ENCODE results near the gene CDK16.

CDK16 gene

DNA sequence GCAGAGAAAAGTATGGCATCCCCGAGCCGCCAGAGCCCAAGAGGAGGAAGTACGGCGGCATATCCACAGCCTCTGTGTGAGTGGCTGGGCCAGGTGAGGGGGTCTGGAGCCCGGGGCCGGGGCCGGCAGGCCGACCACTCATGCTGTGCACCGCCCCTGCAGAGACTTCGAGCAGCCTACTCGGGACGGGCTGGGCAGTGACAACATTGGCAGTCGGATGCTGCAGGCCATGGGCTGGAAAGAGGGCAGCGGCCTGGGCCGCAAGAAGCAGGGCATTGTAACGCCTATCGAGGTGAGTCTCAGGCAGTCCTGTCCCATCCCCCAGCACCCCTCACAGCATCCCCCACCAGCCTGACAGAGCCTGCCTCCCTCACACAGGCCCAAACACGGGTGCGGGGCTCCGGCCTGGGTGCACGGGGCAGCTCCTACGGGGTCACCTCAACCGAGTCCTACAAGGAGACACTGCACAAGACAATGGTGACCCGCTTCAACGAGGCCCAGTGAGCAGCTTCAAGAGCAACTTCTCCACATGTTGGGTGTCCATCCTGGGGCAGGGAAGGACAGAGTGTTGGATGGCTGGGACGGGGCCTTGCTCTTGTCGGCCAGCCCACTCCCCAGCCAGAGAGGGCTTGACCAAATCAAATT lies 32.3 kb upstream of the CDK16 start:
- DNase-seq: no peak

- DNase-seq: no peak
Observed at GRCh38 chrX:47187106-47187677, 31.3 kb upstream of the CDK16 start.

- no peak for DNase-seq
Observed at GRCh38 chrX:47189906-47190305, 28.6 kb upstream of the CDK16 start.

DNA sequence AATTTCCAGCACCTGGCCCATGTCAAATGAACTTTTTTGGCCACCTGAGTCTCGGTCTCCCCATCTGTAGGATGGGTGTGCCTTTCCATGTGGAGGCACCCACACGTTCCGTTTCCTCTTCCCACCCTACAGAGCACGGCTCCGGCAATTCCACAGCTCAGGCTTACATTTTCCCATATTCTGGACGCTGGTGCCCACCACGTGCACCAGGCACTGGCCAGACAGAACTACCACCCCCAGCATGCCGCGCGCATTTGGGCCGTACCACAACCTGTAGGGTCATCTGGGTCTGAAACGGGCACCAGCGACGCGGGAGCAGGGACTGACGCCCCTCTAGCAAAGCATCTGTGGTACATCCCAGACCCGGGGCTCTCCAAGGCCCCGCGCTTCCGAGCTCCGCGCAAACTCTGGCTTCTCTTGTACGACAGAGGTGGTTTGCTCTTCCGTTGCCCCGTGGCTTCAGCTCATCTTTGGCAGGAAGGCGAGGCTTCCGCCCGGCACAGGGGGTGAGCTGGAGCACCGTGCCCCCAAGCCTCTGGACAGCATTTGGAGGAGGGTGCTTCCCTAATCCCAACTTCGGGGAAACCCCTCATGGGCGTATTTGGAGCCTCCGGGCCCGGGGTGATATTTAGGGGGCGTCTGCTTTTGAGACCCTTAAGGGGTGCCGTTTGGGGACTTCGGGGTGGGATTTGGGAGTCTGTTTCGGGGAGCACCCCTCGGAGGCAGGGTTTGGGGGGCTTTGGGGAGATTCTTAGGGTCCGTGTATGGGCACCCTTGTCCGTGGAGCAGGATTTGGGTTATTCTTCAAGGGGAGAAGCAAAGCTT lies 27.8 kb upstream of the CDK16 start:
- peak; percentile 89 for DNase-seq

GRCh38 chrX:47191331-47191730 lies 27.1 kb upstream of the CDK16 start:
- DNase-seq: peak; percentile 55

- DNase-seq: no peak
Observed at GRCh38 chrX:47191806-47192401, 26.6 kb upstream of the CDK16 start.

DNA sequence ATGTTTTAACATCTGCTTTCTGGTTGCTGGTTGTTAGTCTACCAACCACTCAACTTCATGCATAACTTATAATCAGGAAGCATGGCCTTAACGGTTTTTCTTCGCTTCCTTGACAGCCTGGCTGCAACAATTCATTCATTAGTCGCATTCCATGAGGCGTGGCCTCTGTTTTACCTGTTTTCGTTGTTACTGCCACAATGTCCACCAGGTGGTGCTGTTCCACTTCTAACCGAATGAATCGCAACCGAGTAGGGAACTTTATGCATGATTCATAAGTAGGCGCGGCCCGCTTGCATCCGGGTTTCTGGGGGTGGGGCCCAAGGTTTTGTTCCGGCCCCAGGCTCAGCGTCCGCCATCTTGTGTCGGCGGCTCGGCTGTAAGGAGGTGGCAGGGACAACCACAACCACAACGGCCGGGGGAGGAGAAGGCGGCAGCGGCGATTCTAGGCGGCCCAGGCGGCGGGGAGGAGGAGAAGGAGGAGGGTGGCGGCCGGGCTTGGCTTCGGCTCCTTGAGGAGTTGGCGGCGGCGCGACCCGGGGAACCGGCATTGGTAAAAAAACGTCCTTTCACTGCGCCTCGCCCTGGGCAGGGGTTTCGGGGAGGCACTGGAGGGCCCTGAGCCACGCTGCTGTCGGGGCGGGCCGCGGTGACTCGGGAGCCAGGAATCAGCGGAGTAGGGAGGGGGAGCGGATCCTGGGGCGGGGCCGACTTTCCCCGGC lies 24.8 kb upstream of the CDK16 start, which contains the start of gene UBA1:
Gene UBA1 (plus strand): TSS at position 355 of the 719 bp plus-strand sequence. CDS start 4,974 bp downstream, outside the sequence.
- peak; percentile 95 for DNase-seq

DNA sequence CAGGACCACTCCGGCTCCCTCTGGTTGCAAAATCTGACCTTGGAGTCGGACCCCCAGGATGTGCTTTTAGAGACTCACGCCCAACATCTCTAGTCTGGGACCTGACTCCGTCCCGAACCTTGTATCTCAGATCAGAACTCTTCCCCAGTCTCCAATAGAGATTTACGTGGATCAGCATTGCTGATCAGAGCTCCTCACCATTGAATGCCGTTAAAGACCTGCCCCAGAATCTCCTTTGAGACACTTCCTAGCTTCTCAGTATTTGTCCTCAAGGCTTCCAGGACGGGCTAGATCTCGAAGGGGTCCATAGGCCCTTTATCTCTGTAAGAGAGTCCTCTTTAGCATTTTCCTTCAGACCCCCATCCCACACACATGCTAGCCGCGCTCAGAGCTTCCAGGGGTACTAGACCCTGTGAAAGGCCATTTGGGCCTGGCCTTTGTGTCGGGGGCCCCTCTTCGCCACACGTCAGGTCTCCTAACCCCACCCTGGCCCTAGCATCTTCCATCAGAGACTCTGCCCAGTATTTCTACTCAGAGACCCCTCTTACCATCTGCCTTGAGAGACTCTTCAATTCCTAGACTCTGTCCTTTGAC lies 24.2 kb upstream of the CDK16 start:
- DNase-seq: no peak

DNA sequence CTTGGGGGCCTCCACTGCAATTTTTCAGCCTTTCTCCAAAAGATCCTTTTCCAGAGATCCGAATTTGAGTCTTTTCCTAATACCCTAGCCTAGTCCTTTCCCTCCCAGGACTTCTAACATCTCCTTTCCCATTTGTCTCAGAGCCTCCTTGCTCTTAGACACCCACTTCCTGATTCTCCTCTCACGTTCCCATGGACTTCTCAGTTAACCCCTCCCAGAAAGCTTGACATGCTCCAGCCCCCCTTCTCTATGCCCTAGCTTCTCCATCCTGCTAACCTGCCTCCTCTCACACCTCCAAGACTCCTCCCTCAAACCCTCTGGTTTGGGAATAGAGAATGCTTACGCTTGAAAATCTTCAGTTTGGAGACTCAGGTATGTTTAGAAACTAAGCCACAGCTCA lies 22.4 kb upstream of the CDK16 start:
- DNase-seq: no peak

DNA sequence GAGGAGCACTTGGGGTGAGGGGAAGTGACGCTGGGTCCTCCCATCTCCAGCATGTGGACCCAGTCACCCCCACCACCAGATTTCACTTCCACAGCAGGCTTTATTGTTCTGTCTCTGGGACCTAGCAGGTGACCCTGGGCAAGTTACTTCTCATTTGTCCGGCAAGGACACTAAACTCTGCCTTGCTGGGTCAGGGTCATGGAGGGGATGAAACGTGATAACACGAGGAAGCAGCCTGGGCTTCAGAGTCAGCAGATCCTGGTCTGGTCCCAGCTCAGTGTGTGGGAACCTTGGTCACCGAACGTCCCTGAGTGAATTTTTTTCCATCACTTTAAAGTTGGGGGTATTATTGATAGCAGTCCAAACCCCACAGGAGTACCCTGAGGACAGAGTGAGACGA lies 21.0 kb upstream of the CDK16 start:
- DNase-seq: no peak

GRCh38 chrX:47198026-47198686 lies 20.3 kb upstream of the CDK16 start:
- no peak for DNase-seq

DNA sequence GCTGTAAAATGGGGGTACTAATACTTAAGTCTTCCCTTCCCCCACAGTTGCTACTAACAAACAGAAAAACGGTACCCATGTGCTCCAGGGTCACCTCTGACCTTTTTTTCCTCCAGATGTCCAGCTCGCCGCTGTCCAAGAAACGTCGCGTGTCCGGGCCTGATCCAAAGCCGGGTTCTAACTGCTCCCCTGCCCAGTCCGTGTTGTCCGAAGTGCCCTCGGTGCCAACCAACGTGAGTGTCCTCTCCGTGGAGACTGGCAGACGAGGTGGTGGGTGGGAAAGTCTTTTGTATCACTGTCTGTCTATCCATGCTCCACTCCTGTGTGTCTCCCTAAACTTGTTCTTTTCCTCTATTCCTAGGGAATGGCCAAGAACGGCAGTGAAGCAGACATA lies 19.8 kb upstream of the CDK16 start:
- no peak for DNase-seq

DNA sequence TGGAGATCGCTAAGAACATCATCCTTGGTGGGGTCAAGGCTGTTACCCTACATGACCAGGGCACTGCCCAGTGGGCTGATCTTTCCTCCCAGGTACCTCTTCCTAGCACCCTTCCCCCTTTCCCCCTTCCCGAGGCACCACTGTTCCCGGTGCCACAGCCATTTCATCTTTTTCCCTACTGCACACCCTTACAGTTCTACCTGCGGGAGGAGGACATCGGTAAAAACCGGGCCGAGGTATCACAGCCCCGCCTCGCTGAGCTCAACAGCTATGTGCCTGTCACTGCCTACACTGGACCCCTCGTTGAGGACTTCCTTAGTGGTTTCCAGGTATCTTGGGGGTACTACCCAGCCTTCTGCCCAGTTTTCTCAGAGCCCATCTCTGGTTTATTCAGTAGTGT lies 19.2 kb upstream of the CDK16 start:
- no peak for DNase-seq

- no peak for DNase-seq
Observed at GRCh38 chrX:47200385-47201150, 17.9 kb upstream of the CDK16 start.

GRCh38 chrX:47201345-47201944 lies 17.0 kb upstream of the CDK16 start:
- no peak for DNase-seq

- no peak for DNase-seq
Observed at GRCh38 chrX:47202316-47202715, 16.2 kb upstream of the CDK16 start.

- DNase-seq: no peak
Observed at GRCh38 chrX:47202877-47203276, 15.6 kb upstream of the CDK16 start.

DNA sequence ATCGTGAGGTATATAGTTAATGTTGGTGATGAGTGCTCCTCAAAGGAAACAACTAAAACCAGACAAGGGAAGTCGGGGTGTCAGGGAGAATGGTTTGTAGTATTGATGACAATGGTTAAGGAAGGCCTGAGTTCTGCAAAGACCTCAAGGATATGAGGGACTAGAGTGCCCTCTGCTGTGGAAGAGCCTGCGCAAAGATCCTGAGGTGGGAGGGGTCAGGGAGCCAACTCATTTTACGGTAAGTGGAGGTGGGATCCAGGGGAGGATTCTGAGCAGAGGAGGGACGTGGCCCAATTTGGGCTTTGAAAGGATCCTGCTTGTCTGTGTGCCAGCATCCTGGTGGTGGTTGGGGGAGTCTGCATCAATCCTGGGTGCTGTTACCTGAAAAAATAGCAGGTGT lies 13.5 kb upstream of the CDK16 start:
- DNase-seq: no peak

DNA sequence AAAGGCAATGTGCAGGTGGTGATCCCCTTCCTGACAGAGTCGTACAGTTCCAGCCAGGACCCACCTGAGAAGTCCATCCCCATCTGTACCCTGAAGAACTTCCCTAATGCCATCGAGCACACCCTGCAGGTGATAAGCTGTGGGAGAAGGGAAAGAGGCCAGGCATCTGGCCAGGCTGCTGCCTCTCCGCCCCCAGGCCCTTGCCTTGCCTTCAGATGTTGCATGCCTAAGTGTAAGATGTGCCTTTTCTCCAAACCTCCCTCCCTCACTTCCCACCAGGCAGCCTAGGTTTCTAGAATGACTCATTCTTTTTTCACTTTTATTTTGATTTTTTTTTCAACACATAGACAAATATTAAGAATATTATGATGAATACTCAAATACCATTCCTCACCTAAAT lies 12.2 kb upstream of the CDK16 start:
- DNase-seq: no peak

DNA sequence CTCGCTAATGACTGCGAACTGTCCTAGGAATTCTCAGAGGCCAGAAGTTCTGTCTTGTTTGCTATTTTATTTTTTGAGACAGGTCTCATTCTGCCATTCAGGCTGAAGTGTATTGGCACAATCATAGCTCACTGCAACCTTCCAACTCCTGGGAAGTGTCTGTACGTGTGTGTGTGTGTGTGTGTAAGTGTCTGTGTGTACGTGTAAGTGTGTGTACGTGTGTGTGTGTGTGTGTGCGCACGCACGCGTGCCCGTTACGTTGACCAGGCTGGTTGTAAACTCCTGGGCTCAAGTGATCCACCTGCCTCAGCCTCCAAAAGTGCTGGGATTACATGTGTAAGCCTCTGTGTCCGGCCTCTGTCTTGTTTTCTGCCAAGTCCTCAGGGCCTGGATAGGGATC lies 10.4 kb upstream of the CDK16 start:
- DNase-seq: no peak
